SK-N-SH (cell line): Measurements from ENCODE around the gene ALB.

Experiments
- CTCF ChIP-seq: fragments of 200-600 bp; sonication (generic); IDR thresholded peaks from 2 replicates; pipeline ENCODE4 v1.6.1; 2017; ENCODE audit warnings: antibody characterized with exemption, mild to moderate bottlenecking, moderate library complexity
- EP300 ChIP-seq, 2 experiments: IDR thresholded peaks; 2 replicates each; pipeline versions ENCODE4 v1.4.0 to v1.6.1; 2012; ENCODE audit warnings: borderline replicate concordance in 1 of 2, low read depth in 1 of 2, low read length in 1 of 2
- POLR2AphosphoS5 ChIP-seq: IDR thresholded peaks from 2 replicates; pipeline ENCODE4 v1.6.1; 2012; ENCODE audit warnings: low read depth, low read length
- RAD21 ChIP-seq: IDR thresholded peaks from 2 replicates; pipeline ENCODE4 v1.6.1; 2012; ENCODE audit warnings: mild to moderate bottlenecking, low read length
- RFX5 ChIP-seq: IDR thresholded peaks from 2 replicates; pipeline ENCODE4 v1.6.1; 2012; ENCODE audit warnings: mild to moderate bottlenecking, improper control_type of control experiment, low read length
- SIN3A ChIP-seq: IDR thresholded peaks from 2 replicates; pipeline ENCODE4 v1.6.1; 2012; ENCODE audit warnings: low read depth, mild to moderate bottlenecking, low read length, moderate library complexity, borderline replicate concordance
- TAF1 ChIP-seq: IDR thresholded peaks from 2 replicates; pipeline ENCODE4 v1.6.1; 2012; ENCODE audit warnings: low read depth, mild to moderate bottlenecking, low read length, moderate library complexity, borderline replicate concordance
- USF2 ChIP-seq: fragments of 150-350 bp; IDR thresholded peaks from 2 replicates; pipeline ENCODE4 v1.6.1; 2017; ENCODE audit warnings: antibody characterized with exemption, low read length, low read depth, borderline replicate concordance
- TF ChIP-seq, protein P1 (sequence below): IDR thresholded peaks from 2 replicates; pipeline ENCODE4 v1.6.1; 2012; ENCODE audit warnings: mild to moderate bottlenecking, low read depth, low read length, moderate library complexity
- TF ChIP-seq, protein P2 (sequence below): IDR thresholded peaks from 2 replicates; pipeline ENCODE4 v1.4.0; 2012; ENCODE audit warnings: low read depth, borderline replicate concordance

GRCh38 chr4:73391774-73392173 lies 12.3 kb upstream of the ALB start:
- no peak for TF ChIP-seq CTCF
- TF ChIP-seq, protein P1, sequence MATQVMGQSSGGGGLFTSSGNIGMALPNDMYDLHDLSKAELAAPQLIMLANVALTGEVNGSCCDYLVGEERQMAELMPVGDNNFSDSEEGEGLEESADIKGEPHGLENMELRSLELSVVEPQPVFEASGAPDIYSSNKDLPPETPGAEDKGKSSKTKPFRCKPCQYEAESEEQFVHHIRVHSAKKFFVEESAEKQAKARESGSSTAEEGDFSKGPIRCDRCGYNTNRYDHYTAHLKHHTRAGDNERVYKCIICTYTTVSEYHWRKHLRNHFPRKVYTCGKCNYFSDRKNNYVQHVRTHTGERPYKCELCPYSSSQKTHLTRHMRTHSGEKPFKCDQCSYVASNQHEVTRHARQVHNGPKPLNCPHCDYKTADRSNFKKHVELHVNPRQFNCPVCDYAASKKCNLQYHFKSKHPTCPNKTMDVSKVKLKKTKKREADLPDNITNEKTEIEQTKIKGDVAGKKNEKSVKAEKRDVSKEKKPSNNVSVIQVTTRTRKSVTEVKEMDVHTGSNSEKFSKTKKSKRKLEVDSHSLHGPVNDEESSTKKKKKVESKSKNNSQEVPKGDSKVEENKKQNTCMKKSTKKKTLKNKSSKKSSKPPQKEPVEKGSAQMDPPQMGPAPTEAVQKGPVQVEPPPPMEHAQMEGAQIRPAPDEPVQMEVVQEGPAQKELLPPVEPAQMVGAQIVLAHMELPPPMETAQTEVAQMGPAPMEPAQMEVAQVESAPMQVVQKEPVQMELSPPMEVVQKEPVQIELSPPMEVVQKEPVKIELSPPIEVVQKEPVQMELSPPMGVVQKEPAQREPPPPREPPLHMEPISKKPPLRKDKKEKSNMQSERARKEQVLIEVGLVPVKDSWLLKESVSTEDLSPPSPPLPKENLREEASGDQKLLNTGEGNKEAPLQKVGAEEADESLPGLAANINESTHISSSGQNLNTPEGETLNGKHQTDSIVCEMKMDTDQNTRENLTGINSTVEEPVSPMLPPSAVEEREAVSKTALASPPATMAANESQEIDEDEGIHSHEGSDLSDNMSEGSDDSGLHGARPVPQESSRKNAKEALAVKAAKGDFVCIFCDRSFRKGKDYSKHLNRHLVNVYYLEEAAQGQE = no peak
- no peak for TF ChIP-seq POLR2AphosphoS5
- TF ChIP-seq RAD21 = no peak
- TF ChIP-seq TAF1 = no peak
- TF ChIP-seq, protein P2, sequence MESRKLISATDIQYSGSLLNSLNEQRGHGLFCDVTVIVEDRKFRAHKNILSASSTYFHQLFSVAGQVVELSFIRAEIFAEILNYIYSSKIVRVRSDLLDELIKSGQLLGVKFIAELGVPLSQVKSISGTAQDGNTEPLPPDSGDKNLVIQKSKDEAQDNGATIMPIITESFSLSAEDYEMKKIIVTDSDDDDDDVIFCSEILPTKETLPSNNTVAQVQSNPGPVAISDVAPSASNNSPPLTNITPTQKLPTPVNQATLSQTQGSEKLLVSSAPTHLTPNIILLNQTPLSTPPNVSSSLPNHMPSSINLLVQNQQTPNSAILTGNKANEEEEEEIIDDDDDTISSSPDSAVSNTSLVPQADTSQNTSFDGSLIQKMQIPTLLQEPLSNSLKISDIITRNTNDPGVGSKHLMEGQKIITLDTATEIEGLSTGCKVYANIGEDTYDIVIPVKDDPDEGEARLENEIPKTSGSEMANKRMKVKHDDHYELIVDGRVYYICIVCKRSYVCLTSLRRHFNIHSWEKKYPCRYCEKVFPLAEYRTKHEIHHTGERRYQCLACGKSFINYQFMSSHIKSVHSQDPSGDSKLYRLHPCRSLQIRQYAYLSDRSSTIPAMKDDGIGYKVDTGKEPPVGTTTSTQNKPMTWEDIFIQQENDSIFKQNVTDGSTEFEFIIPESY = no peak
- no peak for TF ChIP-seq USF2
- TF ChIP-seq RFX5 = no peak
- no peak for TF ChIP-seq SIN3A
- no peak for TF ChIP-seq EP300 (IDR thresholded peaks at IDR 0.05; ENCODE audit: borderline replicate concordance in 1 of 2, low read depth in 1 of 2, low read length in 1 of 2)
